ENCODE results near the gene ABLIM1. TPM values are rescaled to one million over a fixed set of nuclear protein-coding genes. Genes with fewer than 3 reads are reported as not detected.

The ABLIM1 gene
- total and polyA plus RNA-seq, 2 donors (not counting 1 experiment from before 2014, with no cell fraction given), result 5.3 to 13.6 TPM

DNA sequence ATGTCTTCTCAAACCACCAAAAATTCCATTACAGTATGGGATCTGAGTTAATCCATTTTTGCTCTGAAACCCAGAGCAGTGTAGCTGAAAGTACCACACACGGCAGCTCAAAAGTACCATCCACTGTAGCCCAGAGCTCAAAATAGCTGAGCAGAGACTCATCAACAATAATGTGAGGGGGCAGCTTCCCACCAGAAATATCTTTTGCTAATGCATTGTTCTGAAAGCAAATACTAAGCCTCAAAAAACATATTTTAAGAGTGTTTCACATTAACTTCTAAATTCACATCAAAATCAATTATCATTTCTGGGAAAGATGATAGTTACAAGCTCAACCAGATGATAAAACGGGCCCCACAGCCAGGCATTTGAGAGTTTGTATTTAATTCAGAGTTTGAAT, 73.7 kb downstream of the ABLIM1 start:
- no peak overlapping the region for H2AFZ ChIP-seq (ENCODE audit: low read length)
- no peak overlapping the region for H3K4me3 ChIP-seq (replicated peaks in 1 of 4; ENCODE audit: control extremely low read depth in 1 of 4, insufficient read depth in 1 of 4, low read depth in 3 of 4, low read length in 4 of 4)
- H3K27ac ChIP-seq (ENCODE audit: insufficient read depth, low read length), result no peak overlapping the region
- H3K27me3 ChIP-seq (ENCODE audit: control insufficient read depth, insufficient read depth, low read length), result no peaks in the 10 kb centered on the region
- H3K36me3 ChIP-seq (ENCODE audit: control insufficient read depth, insufficient read depth, low read length), result no peaks in the 10 kb centered on the region
- no peaks in the 10 kb centered on the region for H4K20me1 ChIP-seq (ENCODE audit: control insufficient read depth, extremely low read depth, insufficient read depth, low read length)
- no peaks in the 10 kb centered on the region for H3K79me2 ChIP-seq (ENCODE audit: control insufficient read depth, insufficient read depth, low read length)
- no peak overlapping the region for H3K9ac ChIP-seq (ENCODE audit: insufficient read depth, low read length)
- no peaks in the 10 kb centered on the region for H3K4me1 ChIP-seq (ENCODE audit: control insufficient read depth, extremely low read depth, insufficient read depth, low read length)
- TF ChIP-seq EZH2 (IDR thresholded peaks at IDR 0.05; ENCODE audit: low read length, missing control alignments), result no peak
- TF ChIP-seq, protein P1, sequence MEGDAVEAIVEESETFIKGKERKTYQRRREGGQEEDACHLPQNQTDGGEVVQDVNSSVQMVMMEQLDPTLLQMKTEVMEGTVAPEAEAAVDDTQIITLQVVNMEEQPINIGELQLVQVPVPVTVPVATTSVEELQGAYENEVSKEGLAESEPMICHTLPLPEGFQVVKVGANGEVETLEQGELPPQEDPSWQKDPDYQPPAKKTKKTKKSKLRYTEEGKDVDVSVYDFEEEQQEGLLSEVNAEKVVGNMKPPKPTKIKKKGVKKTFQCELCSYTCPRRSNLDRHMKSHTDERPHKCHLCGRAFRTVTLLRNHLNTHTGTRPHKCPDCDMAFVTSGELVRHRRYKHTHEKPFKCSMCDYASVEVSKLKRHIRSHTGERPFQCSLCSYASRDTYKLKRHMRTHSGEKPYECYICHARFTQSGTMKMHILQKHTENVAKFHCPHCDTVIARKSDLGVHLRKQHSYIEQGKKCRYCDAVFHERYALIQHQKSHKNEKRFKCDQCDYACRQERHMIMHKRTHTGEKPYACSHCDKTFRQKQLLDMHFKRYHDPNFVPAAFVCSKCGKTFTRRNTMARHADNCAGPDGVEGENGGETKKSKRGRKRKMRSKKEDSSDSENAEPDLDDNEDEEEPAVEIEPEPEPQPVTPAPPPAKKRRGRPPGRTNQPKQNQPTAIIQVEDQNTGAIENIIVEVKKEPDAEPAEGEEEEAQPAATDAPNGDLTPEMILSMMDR (conservative IDR thresholded peaks at IDR 0.05 in 1 of 2, IDR thresholded peaks at IDR 0.05 in 1 of 2; ENCODE audit: low read depth in 1 of 2, low read length in 2 of 2), result no peak
- H3K4me2 ChIP-seq (ENCODE audit: extremely low read depth, insufficient read depth, low read length), result no peak overlapping the region
- DNase-seq (ENCODE audit: low read depth in 2 of 2), result peak in 1 of 2 donors; percentile 84
- no peaks in the 10 kb centered on the region for H3K9me3 ChIP-seq (ENCODE audit: control insufficient read depth, insufficient read depth, low read depth, low read length)

DNA sequence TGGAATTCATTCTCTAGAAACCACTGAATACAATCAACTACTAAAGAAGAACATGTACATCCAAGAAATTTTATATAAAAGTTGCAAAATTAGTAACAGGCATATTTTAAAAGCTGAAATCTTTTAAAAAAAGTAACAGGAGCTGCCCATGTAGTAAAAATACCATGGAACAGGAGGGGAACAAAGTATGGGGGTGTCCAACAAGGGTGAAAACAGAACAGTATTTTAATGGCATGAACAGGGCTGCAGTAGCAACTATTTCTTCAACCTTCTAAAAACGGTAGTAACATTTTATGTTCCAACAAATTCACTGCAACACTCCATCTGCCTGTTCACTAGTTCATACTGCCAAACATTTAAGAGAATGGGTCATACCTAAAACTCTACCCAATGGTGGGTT, 77.0 kb downstream of the ABLIM1 start:
- H2AFZ ChIP-seq (ENCODE audit: low read length), result no peak overlapping the region
- H3K4me1 ChIP-seq (ENCODE audit: control insufficient read depth, extremely low read depth, insufficient read depth, low read length), result peaks cover 2% of the 10 kb centered on the region
- no peaks in the 10 kb centered on the region for H3K36me3 ChIP-seq (ENCODE audit: control insufficient read depth, insufficient read depth, low read length)
- no peaks in the 10 kb centered on the region for H3K9me3 ChIP-seq (ENCODE audit: control insufficient read depth, insufficient read depth, low read depth, low read length)
- no peaks in the 10 kb centered on the region for H3K79me2 ChIP-seq (ENCODE audit: control insufficient read depth, insufficient read depth, low read length)
- no peak overlapping the region for H3K9ac ChIP-seq (ENCODE audit: insufficient read depth, low read length)
- H4K20me1 ChIP-seq (ENCODE audit: control insufficient read depth, extremely low read depth, insufficient read depth, low read length), result no peaks in the 10 kb centered on the region
- no peak for DNase-seq (ENCODE audit: low read depth in 2 of 2)
- no peaks in the 10 kb centered on the region for H3K27me3 ChIP-seq (ENCODE audit: control insufficient read depth, insufficient read depth, low read length)
- no peak overlapping the region for H3K4me3 ChIP-seq (replicated peaks in 1 of 4; ENCODE audit: control extremely low read depth in 1 of 4, insufficient read depth in 1 of 4, low read depth in 3 of 4, low read length in 4 of 4)
- H3K27ac ChIP-seq (ENCODE audit: insufficient read depth, low read length), result no peak overlapping the region
- H3K4me2 ChIP-seq (ENCODE audit: extremely low read depth, insufficient read depth, low read length), result no peak overlapping the region
- TF ChIP-seq, protein P1 (conservative IDR thresholded peaks at IDR 0.05 in 1 of 2, IDR thresholded peaks at IDR 0.05 in 1 of 2; ENCODE audit: low read depth in 1 of 2, low read length in 2 of 2), result no peak
- TF ChIP-seq EZH2 (IDR thresholded peaks at IDR 0.05; ENCODE audit: low read length, missing control alignments), result no peak

DNA sequence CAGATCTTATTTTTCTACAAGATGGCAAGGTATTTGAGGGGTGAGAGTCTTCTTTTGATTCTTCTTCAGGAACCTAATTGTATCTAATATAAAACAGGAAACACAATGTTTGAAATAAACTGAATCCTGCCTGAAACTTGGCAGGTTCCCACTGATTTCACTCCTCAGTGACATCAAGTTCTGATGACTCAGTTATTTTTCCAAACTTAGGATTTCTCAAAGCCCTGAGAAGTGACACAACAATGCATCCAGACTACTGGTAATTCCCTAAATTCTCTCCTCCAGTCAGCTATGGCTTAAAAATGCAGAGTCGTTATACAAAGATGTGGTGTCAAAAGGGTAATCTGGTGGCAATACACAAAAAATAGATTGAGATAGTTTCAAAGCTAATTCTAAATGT, 80.9 kb downstream of the ABLIM1 start:
- TF ChIP-seq, protein P1 (conservative IDR thresholded peaks at IDR 0.05 in 1 of 2, IDR thresholded peaks at IDR 0.05 in 1 of 2; ENCODE audit: low read depth in 1 of 2, low read length in 2 of 2), result no peak
- TF ChIP-seq EZH2 (IDR thresholded peaks at IDR 0.05; ENCODE audit: low read length, missing control alignments), result no peak
- H3K4me2 ChIP-seq (ENCODE audit: extremely low read depth, insufficient read depth, low read length), result no peak overlapping the region
- H3K4me1 ChIP-seq (ENCODE audit: control insufficient read depth, extremely low read depth, insufficient read depth, low read length), result peaks cover 2% of the 10 kb centered on the region
- H2AFZ ChIP-seq (ENCODE audit: low read length), result no peak overlapping the region
- no peak overlapping the region for H3K27ac ChIP-seq (ENCODE audit: insufficient read depth, low read length)
- H3K27me3 ChIP-seq (ENCODE audit: control insufficient read depth, insufficient read depth, low read length), result no peaks in the 10 kb centered on the region
- DNase-seq (ENCODE audit: low read depth in 2 of 2), result peak; percentile 86 to 88
- no peaks in the 10 kb centered on the region for H3K9me3 ChIP-seq (ENCODE audit: control insufficient read depth, insufficient read depth, low read depth, low read length)
- no peaks in the 10 kb centered on the region for H3K36me3 ChIP-seq (ENCODE audit: control insufficient read depth, insufficient read depth, low read length)
- no peak overlapping the region for H3K9ac ChIP-seq (ENCODE audit: insufficient read depth, low read length)
- no peak overlapping the region for H3K4me3 ChIP-seq (replicated peaks in 1 of 4; ENCODE audit: control extremely low read depth in 1 of 4, insufficient read depth in 1 of 4, low read depth in 3 of 4, low read length in 4 of 4)
- H3K79me2 ChIP-seq (ENCODE audit: control insufficient read depth, insufficient read depth, low read length), result no peaks in the 10 kb centered on the region
- H4K20me1 ChIP-seq (ENCODE audit: control insufficient read depth, extremely low read depth, insufficient read depth, low read length), result no peaks in the 10 kb centered on the region

Data from fibroblast of lung (primary cell).